ENCODE data around the gene LBH. TPM values are rescaled to one million over a fixed set of nuclear protein-coding genes. Genes with fewer than 3 reads are reported as not detected.

Gene LBH
- total RNA-seq, 1 experiment from 2014 or later, result 1.2 TPM

DNA sequence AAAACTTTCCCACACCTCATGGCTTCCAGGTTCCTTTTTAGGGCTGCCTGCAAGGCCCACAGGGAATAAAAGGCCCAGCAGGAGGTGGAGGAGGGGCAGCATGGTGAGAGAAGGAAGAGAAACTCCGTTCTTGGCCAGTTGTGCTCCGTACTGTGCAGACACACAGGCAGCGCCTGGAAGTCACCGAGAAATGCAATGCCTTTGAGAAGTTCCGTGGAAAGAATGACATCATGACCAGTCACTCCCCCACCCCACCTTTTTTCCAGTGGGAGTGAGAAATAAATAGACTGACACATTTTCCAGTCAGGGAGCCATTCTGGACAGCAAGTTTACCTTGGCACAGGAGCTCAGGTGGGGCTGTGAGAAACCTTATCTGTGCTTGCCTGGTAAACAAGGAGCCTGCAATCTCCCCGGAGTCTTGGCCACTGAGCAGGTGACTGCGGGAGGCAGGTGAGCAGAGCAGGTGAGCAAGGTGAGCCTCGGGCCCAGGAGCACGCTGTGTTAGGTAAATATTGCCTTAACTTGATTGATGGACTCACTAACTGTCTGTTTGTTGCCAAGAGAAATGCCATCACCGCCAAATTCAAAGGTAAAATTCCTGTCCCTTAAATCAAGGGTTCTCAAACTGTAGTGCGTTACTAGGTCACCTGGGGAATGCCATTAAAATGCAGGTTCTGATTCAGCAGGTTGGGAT, 13.5 kb upstream of the LBH start:
- H3K27ac ChIP-seq (ENCODE audit: low read depth, low read length), result peak overlapping the region; percentile 55
- POLR2A ChIA-PET, result no interaction called here
- CTCF ChIA-PET, result interaction anchor here (1.6 to 2.4 kb wide), 2 partner anchors 53 to 494 kb away, joined by 6 to 8 read pairs; no protein-coding TSS in a partner anchor
- TF ChIP-seq, protein P1, sequence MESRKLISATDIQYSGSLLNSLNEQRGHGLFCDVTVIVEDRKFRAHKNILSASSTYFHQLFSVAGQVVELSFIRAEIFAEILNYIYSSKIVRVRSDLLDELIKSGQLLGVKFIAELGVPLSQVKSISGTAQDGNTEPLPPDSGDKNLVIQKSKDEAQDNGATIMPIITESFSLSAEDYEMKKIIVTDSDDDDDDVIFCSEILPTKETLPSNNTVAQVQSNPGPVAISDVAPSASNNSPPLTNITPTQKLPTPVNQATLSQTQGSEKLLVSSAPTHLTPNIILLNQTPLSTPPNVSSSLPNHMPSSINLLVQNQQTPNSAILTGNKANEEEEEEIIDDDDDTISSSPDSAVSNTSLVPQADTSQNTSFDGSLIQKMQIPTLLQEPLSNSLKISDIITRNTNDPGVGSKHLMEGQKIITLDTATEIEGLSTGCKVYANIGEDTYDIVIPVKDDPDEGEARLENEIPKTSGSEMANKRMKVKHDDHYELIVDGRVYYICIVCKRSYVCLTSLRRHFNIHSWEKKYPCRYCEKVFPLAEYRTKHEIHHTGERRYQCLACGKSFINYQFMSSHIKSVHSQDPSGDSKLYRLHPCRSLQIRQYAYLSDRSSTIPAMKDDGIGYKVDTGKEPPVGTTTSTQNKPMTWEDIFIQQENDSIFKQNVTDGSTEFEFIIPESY (IDR thresholded peaks at IDR 0.05; ENCODE audit: extremely low read depth, insufficient replicate concordance, low read length), result no peak
- TF ChIP-seq EZH2phosphoT487 (IDR thresholded peaks at IDR 0.05; ENCODE audit: borderline replicate concordance) (no peak), POLR2A (IDR thresholded peaks at IDR 0.05; ENCODE audit: borderline replicate concordance, extremely low read depth, insufficient read depth, insufficient read length) (no peak), POLR2AphosphoS5 (IDR thresholded peaks at IDR 0.05; ENCODE audit: low read depth, low read length) (peak; percentile 61), FOSL1 (IDR thresholded peaks at IDR 0.05; ENCODE audit: low read depth) (peak; percentile 76), SIN3A (IDR thresholded peaks at IDR 0.05; ENCODE audit: low read depth) (0 out of 2 replicates have a peak, but pooled peaks have one; percentile 53), JUND (IDR thresholded peaks at IDR 0.05) (peak; percentile 82), ZFX (IDR thresholded peaks at IDR 0.05) (no peak), CBX3 (IDR thresholded peaks at IDR 0.05; ENCODE audit: low read depth) (peak; percentile 85), EGR1 (IDR thresholded peaks at IDR 0.05; ENCODE audit: low read depth) (peak; percentile 55; the same call in 1 of the 2 replicates), RAD21 (IDR thresholded peaks at IDR 0.05; ENCODE audit: low read depth) (peak; percentile 31; the same call in 1 of the 2 replicates), ZNF274 (IDR thresholded peaks at IDR 0.05; ENCODE audit: low read depth, low read length) (no peak), YY1 (IDR thresholded peaks at IDR 0.05; ENCODE audit: extremely low read depth, insufficient replicate concordance, low read depth, low read length) (no peak), SP1 (IDR thresholded peaks at IDR 0.05; ENCODE audit: low read depth) (peak; percentile 86), CEBPB (IDR thresholded peaks at IDR 0.05; ENCODE audit: low read depth) (peak; percentile 64; the same call in 1 of the 2 replicates), ELF1 (IDR thresholded peaks at IDR 0.05; ENCODE audit: borderline replicate concordance, low read depth) (no peak)
- TF ChIP-seq, protein P2, sequence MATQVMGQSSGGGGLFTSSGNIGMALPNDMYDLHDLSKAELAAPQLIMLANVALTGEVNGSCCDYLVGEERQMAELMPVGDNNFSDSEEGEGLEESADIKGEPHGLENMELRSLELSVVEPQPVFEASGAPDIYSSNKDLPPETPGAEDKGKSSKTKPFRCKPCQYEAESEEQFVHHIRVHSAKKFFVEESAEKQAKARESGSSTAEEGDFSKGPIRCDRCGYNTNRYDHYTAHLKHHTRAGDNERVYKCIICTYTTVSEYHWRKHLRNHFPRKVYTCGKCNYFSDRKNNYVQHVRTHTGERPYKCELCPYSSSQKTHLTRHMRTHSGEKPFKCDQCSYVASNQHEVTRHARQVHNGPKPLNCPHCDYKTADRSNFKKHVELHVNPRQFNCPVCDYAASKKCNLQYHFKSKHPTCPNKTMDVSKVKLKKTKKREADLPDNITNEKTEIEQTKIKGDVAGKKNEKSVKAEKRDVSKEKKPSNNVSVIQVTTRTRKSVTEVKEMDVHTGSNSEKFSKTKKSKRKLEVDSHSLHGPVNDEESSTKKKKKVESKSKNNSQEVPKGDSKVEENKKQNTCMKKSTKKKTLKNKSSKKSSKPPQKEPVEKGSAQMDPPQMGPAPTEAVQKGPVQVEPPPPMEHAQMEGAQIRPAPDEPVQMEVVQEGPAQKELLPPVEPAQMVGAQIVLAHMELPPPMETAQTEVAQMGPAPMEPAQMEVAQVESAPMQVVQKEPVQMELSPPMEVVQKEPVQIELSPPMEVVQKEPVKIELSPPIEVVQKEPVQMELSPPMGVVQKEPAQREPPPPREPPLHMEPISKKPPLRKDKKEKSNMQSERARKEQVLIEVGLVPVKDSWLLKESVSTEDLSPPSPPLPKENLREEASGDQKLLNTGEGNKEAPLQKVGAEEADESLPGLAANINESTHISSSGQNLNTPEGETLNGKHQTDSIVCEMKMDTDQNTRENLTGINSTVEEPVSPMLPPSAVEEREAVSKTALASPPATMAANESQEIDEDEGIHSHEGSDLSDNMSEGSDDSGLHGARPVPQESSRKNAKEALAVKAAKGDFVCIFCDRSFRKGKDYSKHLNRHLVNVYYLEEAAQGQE (IDR thresholded peaks at IDR 0.05; ENCODE audit: low read depth), result no peak
- TF ChIP-seq, protein P3, sequence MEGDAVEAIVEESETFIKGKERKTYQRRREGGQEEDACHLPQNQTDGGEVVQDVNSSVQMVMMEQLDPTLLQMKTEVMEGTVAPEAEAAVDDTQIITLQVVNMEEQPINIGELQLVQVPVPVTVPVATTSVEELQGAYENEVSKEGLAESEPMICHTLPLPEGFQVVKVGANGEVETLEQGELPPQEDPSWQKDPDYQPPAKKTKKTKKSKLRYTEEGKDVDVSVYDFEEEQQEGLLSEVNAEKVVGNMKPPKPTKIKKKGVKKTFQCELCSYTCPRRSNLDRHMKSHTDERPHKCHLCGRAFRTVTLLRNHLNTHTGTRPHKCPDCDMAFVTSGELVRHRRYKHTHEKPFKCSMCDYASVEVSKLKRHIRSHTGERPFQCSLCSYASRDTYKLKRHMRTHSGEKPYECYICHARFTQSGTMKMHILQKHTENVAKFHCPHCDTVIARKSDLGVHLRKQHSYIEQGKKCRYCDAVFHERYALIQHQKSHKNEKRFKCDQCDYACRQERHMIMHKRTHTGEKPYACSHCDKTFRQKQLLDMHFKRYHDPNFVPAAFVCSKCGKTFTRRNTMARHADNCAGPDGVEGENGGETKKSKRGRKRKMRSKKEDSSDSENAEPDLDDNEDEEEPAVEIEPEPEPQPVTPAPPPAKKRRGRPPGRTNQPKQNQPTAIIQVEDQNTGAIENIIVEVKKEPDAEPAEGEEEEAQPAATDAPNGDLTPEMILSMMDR (IDR thresholded peaks at IDR 0.05 in 2 of 3, conservative IDR thresholded peaks at IDR 0.05 in 1 of 3; ENCODE audit: borderline replicate concordance in 1 of 3, insufficient read depth in 1 of 3, low read depth in 2 of 3, low read length in 2 of 3), result no peak
- TF ChIP-seq, protein P4, sequence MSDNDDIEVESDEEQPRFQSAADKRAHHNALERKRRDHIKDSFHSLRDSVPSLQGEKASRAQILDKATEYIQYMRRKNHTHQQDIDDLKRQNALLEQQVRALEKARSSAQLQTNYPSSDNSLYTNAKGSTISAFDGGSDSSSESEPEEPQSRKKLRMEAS (IDR thresholded peaks at IDR 0.05), result peak; percentile 46; the same call in 1 of the 2 replicates

More for the DNA sequence above, 13.5 kb upstream of the LBH start:
- RAD21 ChIA-PET (ENCODE audit: low non-redundant PET in 1 of 2, low total read pairs in 2 of 2, uncharacterized antibody in 2 of 2, unreplicated experiment in 2 of 2), result interaction anchor here (0.6 to 0.9 kb wide), 2 partner anchors 9 to 290 kb away, joined by 3 to 4 read pairs; no protein-coding TSS in a partner anchor
- peak overlapping the region; percentile 38 for H3K9ac ChIP-seq (ENCODE audit: low read length)
- H3K9me3 ChIP-seq (ENCODE audit: control insufficient read depth in 1 of 2, insufficient read depth in 1 of 2, low read depth in 1 of 2, low read length in 2 of 2), result no peaks in the 10 kb centered on the region
- peak; percentile 33 for ATAC-seq
- peak overlapping the region; percentile 73 for H3K4me2 ChIP-seq (ENCODE audit: low read length)
- no peaks in the 10 kb centered on the region for H3K36me3 ChIP-seq (ENCODE audit: control insufficient read depth in 1 of 2, insufficient read depth in 2 of 2, low read length in 2 of 2)
- peak overlapping the region in 1 of 2 experiments; percentile 29; a peak in 1 of 4 replicates for H3K4me3 ChIP-seq (replicated peaks in 1 of 2; ENCODE audit: low read depth in 1 of 2, low read length in 2 of 2)
- H3K4me1 ChIP-seq (ENCODE audit: control insufficient read depth in 1 of 2, insufficient read depth in 2 of 2, low read length in 2 of 2), result peaks cover 25 to 37% of the 10 kb centered on the region in 2 experiments
- no TSS peak for BruUV-seq (replicated peaks)
- peak; percentile 48 for DNase-seq (ENCODE audit: low read depth, low spot score)
- H3K79me2 ChIP-seq (ENCODE audit: insufficient read depth, low read length), result no peaks in the 10 kb centered on the region
- peak overlapping the region; percentile 93 for H2AFZ ChIP-seq (ENCODE audit: low read depth, low read length, poor library complexity, severe bottlenecking)
- no peaks in the 10 kb centered on the region for H4K20me1 ChIP-seq (ENCODE audit: insufficient read depth)
- peaks cover 5% of the 10 kb centered on the region; the same call in 1 of the 2 replicates for H3K27me3 ChIP-seq (ENCODE audit: insufficient read depth, low read length)
- no peaks in the 10 kb centered on the region for H3K9me2 ChIP-seq (ENCODE audit: insufficient read depth)
- intact Hi-C loops (cut with micrococcal nuclease), result loop anchor here (10.0 kb wide), 2 partner anchors 287 to 1117 kb away; no protein-coding TSS in a partner anchor
